H1 (cell line): ENCODE results near the gene MITF. TPM values are rescaled to one million over a fixed set of nuclear protein-coding genes. Genes with fewer than 3 reads are reported as not detected.

ENCODE experiments used
- CTCF ChIA-PET: fragments of 300-600 bp; sonication (Branson Sonifier 250); formaldehyde crosslinking; loops from one replicate; lab custom pipeline; 2021; ENCODE audit not compliant: partially characterized antibody; lab: Charles Lee
- POLR2A ChIA-PET: fragments of 300-600 bp; sonication (Branson Sonifier 250); formaldehyde crosslinking; loops from one replicate; lab custom pipeline; 2021; ENCODE audit warnings: inconsistent platforms; ENCODE audit not compliant: partially characterized antibody; lab: Charles Lee
- DNase-seq, 2 experiments: peaks; one replicate each; pipeline versions ENCODE4 v3.0.0 to v3.0.0-alpha.2; 2010 to 2022; ENCODE audit warnings: low spot score in 2 of 2, low read depth in 1 of 2, mixed read lengths in 1 of 2
- FAIRE-seq: peaks from 2 replicates; lab custom pipeline; 2011; peaks lifted over from hg19 to GRCh38; lab: Jason Lieb, UNC
- H2AFZ ChIP-seq: 2 replicates; pipeline ENCODE4 v1.8.1; 2012; ENCODE audit warnings: low read length, inconsistent platforms
- H2AK5ac ChIP-seq: 2 replicates; pipeline ENCODE4 v1.6.1; 2013; ENCODE audit warnings: low read depth, low read length
- H2BK120ac ChIP-seq: replicated peaks from 2 replicates; pipeline ENCODE3; 2013; ENCODE audit warnings: low read depth, low read length, inconsistent platforms
- H2BK12ac ChIP-seq: 2 replicates; pipeline ENCODE4 v1.6.1; 2013; ENCODE audit warnings: low read depth, low read length
- H2BK15ac ChIP-seq: 2 replicates; pipeline ENCODE4 v1.6.1; 2013; ENCODE audit warnings: low read length
- H2BK20ac ChIP-seq: 2 replicates; pipeline ENCODE4 v1.6.1; 2013; ENCODE audit warnings: low read length
- H2BK5ac ChIP-seq: 2 replicates; pipeline ENCODE4 v1.6.1; 2013; ENCODE audit warnings: low read depth, low read length
- H3K14ac ChIP-seq: 2 replicates; pipeline ENCODE4 v1.6.1; 2013; ENCODE audit warnings: inconsistent platforms; ENCODE audit not compliant: insufficient read length
- H3K18ac ChIP-seq: 2 replicates; pipeline ENCODE4 v1.6.1; 2013; ENCODE audit warnings: low read length; ENCODE audit errors: extremely low read depth
- H3K23ac ChIP-seq: 2 replicates; pipeline ENCODE4 v1.6.1; 2013; ENCODE audit warnings: inconsistent platforms; ENCODE audit not compliant: insufficient read length
- H3K23me2 ChIP-seq: 2 replicates; pipeline ENCODE4 v1.6.1; 2013; ENCODE audit warnings: low read depth, low read length
- H3K27ac ChIP-seq: 2 replicates; pipeline ENCODE4 v1.6.1; 2011; ENCODE audit warnings: low read depth, low read length, inconsistent platforms
- H3K27me3 ChIP-seq, 4 experiments: replicated peaks in 1 of 4; 1 replicate in 1 of 4; 2 replicates in 3 of 4; pipeline versions ENCODE4 v1.6.1 to v1.8.1; 2011 to 2013; ENCODE audit warnings: low read length in 3 of 4, mild to moderate bottlenecking in 3 of 4, inconsistent platforms in 2 of 4, mixed read lengths in 2 of 4, moderate library complexity in 1 of 4; ENCODE audit not compliant: control insufficient read depth in 3 of 4, insufficient read depth in 3 of 4; ENCODE audit errors: extremely low read depth in 1 of 4
- H3K36me3 ChIP-seq, 4 experiments: 2 replicates each; pipeline versions ENCODE4 v1.6.1 to v1.8.1; 2011 to 2013; ENCODE audit warnings: mild to moderate bottlenecking in 4 of 4, low read length in 3 of 4, moderate library complexity in 2 of 4, control low read depth in 1 of 4, inconsistent platforms in 1 of 4; ENCODE audit not compliant: insufficient read depth in 4 of 4, control insufficient read depth in 2 of 4
- H3K4ac ChIP-seq: replicated peaks from 2 replicates; pipeline ENCODE3; 2013; ENCODE audit warnings: low read length, low read depth, mixed read lengths, inconsistent platforms; ENCODE audit not compliant: insufficient read length
- H3K4me1 ChIP-seq, 4 experiments: replicated peaks in 1 of 4; 1 replicate in 1 of 4; 2 replicates in 3 of 4; pipeline versions ENCODE4 v1.6.1 to v1.8.1; 2011 to 2013; ENCODE audit warnings: low read length in 3 of 4, inconsistent platforms in 2 of 4, mixed read lengths in 1 of 4; ENCODE audit not compliant: insufficient read depth in 4 of 4, control insufficient read depth in 3 of 4
- H3K4me2 ChIP-seq, 2 experiments: 2 replicates each; pipeline versions ENCODE4 v1.6.1 to v1.8.1; 2011 to 2013; ENCODE audit warnings: low read depth in 2 of 2, low read length in 2 of 2, control low read depth in 1 of 2, inconsistent platforms in 1 of 2, mild to moderate bottlenecking in 1 of 2; ENCODE audit not compliant: insufficient read depth in 1 of 2
- H3K4me3 ChIP-seq, 4 experiments: fragments of 200-600, 300-600 bp in 1 of 4; sonication (generic), shearing (Covaris generic), sonication (Bioruptor Twin) in 1 of 4; 2 replicates each; pipeline versions ENCODE4 v1.5.1 to v1.8.1; 2011 to 2016; ENCODE audit warnings: low read length in 4 of 4, low read depth in 3 of 4, control low read depth in 2 of 4, inconsistent platforms in 2 of 4, mild to moderate bottlenecking in 2 of 4, mixed read lengths in 1 of 4, moderate library complexity in 1 of 4; ENCODE audit not compliant: insufficient read depth in 2 of 4; ENCODE audit errors: extremely low read depth in 1 of 4
- H3K56ac ChIP-seq: replicated peaks from 2 replicates; pipeline ENCODE3; 2013; ENCODE audit warnings: low read depth, mild to moderate bottlenecking, mixed read lengths, low read length, inconsistent platforms; ENCODE audit not compliant: insufficient read length
- H3K79me1 ChIP-seq: 2 replicates; pipeline ENCODE4 v1.6.1; 2013; ENCODE audit warnings: low read depth, low read length, control low read depth
- H3K79me2 ChIP-seq, 2 experiments: 2 replicates each; pipeline versions ENCODE4 v1.6.1 to v1.8.1; 2012 to 2013; ENCODE audit warnings: low read length in 2 of 2, mild to moderate bottlenecking in 2 of 2, inconsistent platforms in 1 of 2; ENCODE audit not compliant: insufficient read depth in 2 of 2, control insufficient read depth in 1 of 2
- H3K9ac ChIP-seq, 4 experiments: replicated peaks in 1 of 4; 1 replicate in 1 of 4; 2 replicates in 3 of 4; pipeline versions ENCODE4 v1.6.1 to v1.8.1; 2011 to 2013; ENCODE audit warnings: low read depth in 3 of 4, low read length in 3 of 4, control low read depth in 2 of 4, mild to moderate bottlenecking in 2 of 4, moderate library complexity in 2 of 4, inconsistent platforms in 1 of 4; ENCODE audit errors: extremely low read depth in 1 of 4
- H3K9me3 ChIP-seq, 2 experiments: 2 replicates each; pipeline versions ENCODE4 v1.6.1 to v1.8.1; 2012 to 2013; ENCODE audit warnings: mild to moderate bottlenecking in 2 of 2, moderate library complexity in 2 of 2, control low read depth in 1 of 2, inconsistent platforms in 1 of 2, low read depth in 1 of 2, low read length in 1 of 2, mixed read lengths in 1 of 2; ENCODE audit not compliant: insufficient read depth in 2 of 2
- H4K20me1 ChIP-seq, 2 experiments: replicated peaks in 1 of 2; 2 replicates each; pipeline versions ENCODE3 to v1.8.1; 2011 to 2013; ENCODE audit warnings: inconsistent platforms in 2 of 2, low read length in 2 of 2, mild to moderate bottlenecking in 1 of 2; ENCODE audit not compliant: insufficient read depth in 2 of 2, control insufficient read depth in 1 of 2
- H4K5ac ChIP-seq: 2 replicates; pipeline ENCODE4 v1.6.1; 2013; ENCODE audit warnings: low read length, low read depth, mixed read lengths, inconsistent platforms; ENCODE audit not compliant: insufficient read length
- H4K8ac ChIP-seq: 2 replicates; pipeline ENCODE4 v1.8.0; 2013; ENCODE audit warnings: mild to moderate bottlenecking, moderate library complexity, low read length, inconsistent platforms; ENCODE audit not compliant: insufficient read depth; ENCODE audit errors: extremely low read depth
- H4K91ac ChIP-seq: replicated peaks from 2 replicates; pipeline ENCODE3; 2013; ENCODE audit warnings: low read length, mixed read lengths, inconsistent platforms; ENCODE audit not compliant: insufficient read length
- CBX8 ChIP-seq: fragments of 300-800, 300-1000 bp; sonication (generic); IDR thresholded peaks from 2 replicates; pipeline ENCODE4 v1.7.1; 2016; ENCODE audit warnings: low read depth, low read length, borderline replicate concordance
- CHD1 ChIP-seq: IDR thresholded peaks from 2 replicates; pipeline ENCODE4 v1.6.1; 2012; ENCODE audit warnings: low read depth, low read length, improper control_type of control experiment
- EP300 ChIP-seq, 2 experiments: IDR thresholded peaks; 1 replicate in 1 of 2; 2 replicates in 1 of 2; pipeline ENCODE4 v1.6.1; 2011 to 2012; ENCODE audit warnings: low read depth in 2 of 2, low read length in 2 of 2, mild to moderate bottlenecking in 2 of 2, borderline replicate concordance in 1 of 2, inconsistent platforms in 1 of 2, moderate library complexity in 1 of 2
- KDM1A ChIP-seq: fragments of 200-600, 300-600 bp; sonication (generic); IDR thresholded peaks from 2 replicates; pipeline ENCODE4 v1.7.1; 2016; ENCODE audit warnings: mild to moderate bottlenecking, low read length, borderline replicate concordance
- NRF1 ChIP-seq: IDR thresholded peaks from 2 replicates; pipeline ENCODE4 v1.6.1; 2011; ENCODE audit warnings: mild to moderate bottlenecking, low read depth, low read length, improper control_type of control experiment
- SP4 ChIP-seq: IDR thresholded peaks from 2 replicates; pipeline ENCODE4 v1.6.1; 2012; ENCODE audit warnings: low read length, inconsistent platforms
- TAF7 ChIP-seq: optimal IDR thresholded peaks from 2 replicates; pipeline ENCODE3; 2011; ENCODE audit warnings: low read depth, mild to moderate bottlenecking, inconsistent platforms, low read length, moderate library complexity, borderline replicate concordance
- TEAD4 ChIP-seq: IDR thresholded peaks from 2 replicates; pipeline ENCODE4 v1.6.1; 2012; ENCODE audit warnings: low read depth, low read length, inconsistent platforms, mixed read lengths
- WGBS, 2 experiments: shearing (Covaris generic) in 1 of 2; methylation state at CpG; one replicate each; pipeline versions ENCODE4 v1.1.6 to v1.1.7; 2013 to 2015; ENCODE audit warnings: low lambda C conversion rate in 2 of 2, mixed read lengths in 2 of 2, inconsistent platforms in 1 of 2, low coverage in 1 of 2, missing lambda C conversion rate in 1 of 2; ENCODE audit not compliant: insufficient replicate concordance in 2 of 2, insufficient coverage in 1 of 2, insufficient read length in 1 of 2; ENCODE audit errors: extremely low coverage in 1 of 2, missing lambda C conversion rate in 1 of 2; 5-methylcytosine and 5-hydroxymethylcytosine counted together
- polyA plus RNA-seq, 7 experiments: library from polyadenylated mRNA; depleted of rRNA in 3 of 7; stranded (reverse) in 5 of 7; unstranded in 2 of 7; fragments of >200 nt in 5 of 7; fragments of 200-250 nt in 2 of 7; gene quantifications; 1 replicate in 5 of 7; 2 replicates in 1 of 7; 4 replicates in 1 of 7; pipeline versions ENCODE4 v1.2.1 to v1.2.3, GENCODE V29; 2011 to 2013; ENCODE audit warnings: missing spikeins in 2 of 7, mixed read lengths in 2 of 7
- total RNA-seq: library from RNA; stranded (reverse); fragmentation: NEBNext Ultra II Directional; extraction: Animal tissue kit (Norgen Biotek cat#: 25700); gene quantifications from 2 replicates; pipeline ENCODE4 v1.2.1, GENCODE V29; 2021

The MITF gene
- total and polyA plus RNA-seq, 2 of the 8 experiments (the other 6 are each of a cell fraction or from before 2014, with no cell fraction given), result 0.53 to 1.4 TPM

- WGBS, 2 experiments, result 94% methylated on average over 2 of the region's 2 CpGs; no CpG with 5 or more reads in 1 of the 2 experiments
- H3K4ac ChIP-seq, result no peak overlapping the region
- no peak overlapping the region for H2BK15ac ChIP-seq
- H4K20me1 ChIP-seq, result no peaks in the 10 kb centered on the region
- H4K5ac ChIP-seq, result no peak overlapping the region
- TF ChIP-seq TAF7 (no peak), CBX8 (no peak), CHD1 (no peak), NRF1 (no peak), EP300 (IDR thresholded peaks at IDR 0.05; ENCODE audit: borderline replicate concordance in 1 of 2, low read depth in 2 of 2, low read length in 2 of 2) (no peak), TEAD4 (no peak), KDM1A (no peak), SP4 (no peak)
- no peak overlapping the region for H3K23ac ChIP-seq
- no peak overlapping the region for H4K91ac ChIP-seq
- CTCF ChIA-PET, result interaction anchor here (2.3 kb wide), 1 partner anchor 233 kb away, joined by 5 read pairs; no protein-coding TSS in a partner anchor
- H3K4me1 ChIP-seq, result no peaks in the 10 kb centered on the region
- no peak overlapping the region for H2BK5ac ChIP-seq
- no peak overlapping the region for H4K8ac ChIP-seq
- POLR2A ChIA-PET, result no interaction called here
- no peaks in the 10 kb centered on the region for H3K79me1 ChIP-seq
- H3K27me3 ChIP-seq, result no peaks in the 10 kb centered on the region
- no peak overlapping the region for H2BK12ac ChIP-seq
- no peak overlapping the region for H3K4me3 ChIP-seq
- no peaks in the 10 kb centered on the region for H3K36me3 ChIP-seq
- H3K9ac ChIP-seq, result no peak overlapping the region
- H2BK20ac ChIP-seq, result no peak overlapping the region
- H3K9me3 ChIP-seq, result no peaks in the 10 kb centered on the region
- FAIRE-seq (no peak), DNase-seq (no peak)
- no peak overlapping the region for H2AK5ac ChIP-seq
- H2AFZ ChIP-seq, result no peak overlapping the region
- no peaks in the 10 kb centered on the region for H3K23me2 ChIP-seq
- H2BK120ac ChIP-seq, result no peak overlapping the region
- no peak overlapping the region for H3K56ac ChIP-seq
- H3K27ac ChIP-seq, result no peak overlapping the region
- H3K14ac ChIP-seq, result no peak overlapping the region
- H3K4me2 ChIP-seq, result no peak overlapping the region
- H3K18ac ChIP-seq, result no peak overlapping the region
- H3K79me2 ChIP-seq, result no peaks in the 10 kb centered on the region
Observed at GRCh38 chr3:69930564-69930963, 191.3 kb downstream of the MITF start.
